Activated CD8-positive, alpha-beta memory T cell treated with anti-CD3 and anti-CD28 coated beads, Interleukin-2, amount 50 U/mL, for 1 hour (primary cell): ENCODE data around the gene SH3RF3.

ENCODE experiments used
- DNase-seq: peaks from one replicate; pipeline ENCODE4 v3.0.0-alpha.2; 2020; ENCODE audit errors: extremely low read depth

SH3RF3 gene

GRCh38 chr2:109375131-109375561, 246.1 kb downstream of the SH3RF3 start:
- DNase-seq, result no peak

GRCh38 chr2:109375656-109376055, 246.7 kb downstream of the SH3RF3 start:
- DNase-seq, result no peak

GRCh38 chr2:109376115-109376514, 247.1 kb downstream of the SH3RF3 start:
- no peak for DNase-seq

GRCh38 chr2:109376796-109377495, 247.9 kb downstream of the SH3RF3 start:
- DNase-seq, result no peak

- no peak for DNase-seq
Measured at GRCh38 chr2:109377976-109378375, 249.0 kb downstream of the SH3RF3 start.

DNA sequence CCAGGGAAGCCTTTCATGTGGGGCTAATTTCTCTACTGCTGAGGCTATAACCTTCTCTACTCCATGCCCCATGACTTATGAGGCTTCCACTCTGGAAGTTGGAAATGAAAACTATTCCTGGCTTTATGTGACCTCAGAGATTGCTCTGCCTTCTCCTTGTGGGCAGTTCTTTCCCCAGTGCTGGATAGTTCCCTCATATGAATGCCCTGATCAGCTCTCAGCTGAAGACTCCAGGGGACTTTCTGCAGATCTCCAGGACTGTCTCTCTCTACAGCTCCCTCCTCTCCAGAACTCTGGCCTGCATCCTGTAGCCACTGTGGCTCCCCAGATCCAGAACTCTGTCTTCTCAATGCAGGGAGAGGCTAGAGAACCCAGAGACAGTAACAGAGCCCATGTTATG, 249.7 kb downstream of the SH3RF3 start:
- DNase-seq, result no peak

DNA sequence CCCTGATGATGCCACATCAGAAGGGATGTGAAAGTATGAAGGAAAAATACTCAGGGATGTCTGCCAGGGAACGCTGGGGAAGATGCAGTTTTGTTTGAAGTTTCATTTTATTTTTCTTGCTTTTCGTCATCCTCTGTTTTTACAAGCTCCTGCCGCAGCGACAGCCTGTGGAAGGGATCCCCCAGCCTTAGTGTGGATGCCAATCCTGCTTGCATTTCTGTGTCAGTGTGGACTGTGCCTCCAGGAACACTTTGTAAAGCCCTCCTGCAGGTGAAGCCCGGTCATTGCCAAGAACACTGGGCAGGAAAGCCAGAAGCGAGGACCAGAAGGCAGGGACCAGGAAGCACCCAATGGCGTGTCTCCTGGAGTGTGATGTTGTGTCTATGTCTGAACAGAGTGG, 250.5 kb downstream of the SH3RF3 start:
- DNase-seq, result no peak

GRCh38 chr2:109380502-109381326, 251.7 kb downstream of the SH3RF3 start:
- DNase-seq, result no peak

DNA sequence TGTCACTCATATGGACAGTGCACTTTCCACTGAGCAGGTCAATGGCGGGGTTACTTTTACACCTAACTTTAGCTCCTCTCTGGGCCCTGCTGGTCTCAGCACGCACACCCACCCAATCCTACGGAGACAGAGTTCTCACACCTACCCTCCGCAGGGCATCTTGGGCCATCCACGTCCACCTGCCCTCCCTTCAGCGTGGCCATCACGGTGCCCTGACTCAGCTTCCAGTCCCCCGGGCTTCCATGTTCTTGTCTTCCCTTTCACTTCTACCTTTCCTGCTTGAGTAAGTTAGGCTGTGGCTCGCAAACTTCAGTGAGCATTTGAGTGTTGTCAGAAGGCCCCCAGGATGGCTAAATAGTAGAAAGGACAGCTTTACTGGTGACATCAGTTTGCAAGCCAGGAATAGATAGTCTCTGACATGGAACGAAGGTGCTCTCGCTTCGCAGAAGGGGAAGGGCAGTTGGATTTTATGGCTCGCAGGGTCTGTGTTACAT, 252.4 kb downstream of the SH3RF3 start:
- DNase-seq, result no peak

DNA sequence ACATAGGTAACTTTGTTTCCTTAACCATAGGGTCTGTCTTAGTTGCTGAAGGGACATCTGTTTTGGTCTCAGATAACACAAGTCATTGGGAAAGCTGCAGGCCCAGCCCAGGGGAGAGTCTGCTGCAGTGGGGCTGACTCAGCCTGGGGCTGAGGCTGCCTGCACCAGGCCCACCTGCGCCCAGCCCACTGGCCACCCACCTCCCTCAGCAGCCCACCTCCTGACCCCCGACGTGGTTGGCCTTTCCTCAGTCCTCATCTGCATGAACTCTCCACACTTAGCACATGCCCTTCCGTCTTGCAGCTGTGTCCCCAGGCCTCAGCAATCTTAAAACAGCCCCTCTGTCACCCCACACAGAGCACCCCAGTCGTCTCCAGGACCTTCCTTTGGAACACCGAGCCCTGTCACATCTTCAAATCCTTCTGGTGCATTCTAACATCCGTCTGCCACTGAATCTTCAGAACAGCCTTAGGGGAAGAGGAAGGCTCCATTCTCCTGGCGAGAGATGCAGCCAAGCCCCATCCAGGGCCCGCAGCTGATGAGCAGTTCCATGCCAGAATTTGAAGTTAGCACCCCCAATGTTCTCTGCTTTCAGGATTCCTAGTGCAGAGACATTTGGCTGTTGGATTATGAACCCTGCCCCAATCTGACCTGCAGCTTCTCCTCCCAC, 253.4 kb downstream of the SH3RF3 start:
- DNase-seq, result no peak

- no peak for DNase-seq
Measured at GRCh38 chr2:109382951-109383350, 253.9 kb downstream of the SH3RF3 start.

GRCh38 chr2:109383505-109384307, 254.7 kb downstream of the SH3RF3 start:
- DNase-seq, result no peak

DNA sequence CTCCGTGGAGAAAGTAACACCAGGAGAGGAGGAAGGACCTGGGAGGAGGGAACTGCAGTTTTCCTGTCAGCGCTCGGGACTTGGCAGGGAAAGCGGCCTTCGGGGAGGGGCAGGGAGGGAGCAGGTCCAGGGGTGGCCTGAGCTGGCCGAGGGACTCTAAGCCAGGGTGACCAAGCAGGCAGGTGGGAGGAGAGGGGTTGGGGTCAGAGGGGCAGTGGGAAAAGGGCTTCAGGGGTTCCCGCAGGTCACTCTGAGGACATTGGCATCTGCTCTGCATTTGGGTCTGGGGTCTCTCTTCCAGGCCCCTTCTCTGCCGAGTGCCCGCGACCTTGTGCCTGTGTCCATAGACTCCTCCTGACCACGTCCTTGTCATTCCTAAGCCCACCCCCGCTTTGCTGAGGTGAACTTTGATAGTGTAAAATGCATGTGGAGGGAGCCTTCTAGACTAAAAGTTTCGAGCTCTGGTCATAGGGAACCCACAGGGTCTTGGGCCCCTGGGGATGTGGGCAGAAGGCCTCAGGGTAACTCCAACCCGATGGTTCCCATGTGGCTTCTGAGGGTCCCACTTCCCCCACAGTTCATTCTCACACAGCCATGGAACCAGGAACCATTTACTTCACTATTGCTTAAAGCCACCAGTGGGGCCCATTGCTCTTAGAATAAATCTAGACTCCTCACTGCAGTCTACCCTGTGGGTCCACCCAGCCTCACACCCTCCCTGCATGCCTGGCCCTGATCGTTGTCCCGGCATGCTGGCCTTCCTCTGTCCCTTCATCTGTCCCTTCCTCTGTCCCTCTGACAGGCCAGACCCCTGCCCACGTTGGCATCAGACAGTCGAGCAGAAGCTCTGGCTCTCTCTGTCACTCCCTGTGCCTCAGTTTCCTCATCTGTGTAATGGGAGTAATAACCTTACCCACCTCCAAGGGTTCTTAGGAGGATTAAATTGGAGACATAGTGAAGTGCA, 255.6 kb downstream of the SH3RF3 start:
- no peak for DNase-seq

- DNase-seq, result no peak
Measured at GRCh38 chr2:109385506-109385905, 256.5 kb downstream of the SH3RF3 start.

DNA sequence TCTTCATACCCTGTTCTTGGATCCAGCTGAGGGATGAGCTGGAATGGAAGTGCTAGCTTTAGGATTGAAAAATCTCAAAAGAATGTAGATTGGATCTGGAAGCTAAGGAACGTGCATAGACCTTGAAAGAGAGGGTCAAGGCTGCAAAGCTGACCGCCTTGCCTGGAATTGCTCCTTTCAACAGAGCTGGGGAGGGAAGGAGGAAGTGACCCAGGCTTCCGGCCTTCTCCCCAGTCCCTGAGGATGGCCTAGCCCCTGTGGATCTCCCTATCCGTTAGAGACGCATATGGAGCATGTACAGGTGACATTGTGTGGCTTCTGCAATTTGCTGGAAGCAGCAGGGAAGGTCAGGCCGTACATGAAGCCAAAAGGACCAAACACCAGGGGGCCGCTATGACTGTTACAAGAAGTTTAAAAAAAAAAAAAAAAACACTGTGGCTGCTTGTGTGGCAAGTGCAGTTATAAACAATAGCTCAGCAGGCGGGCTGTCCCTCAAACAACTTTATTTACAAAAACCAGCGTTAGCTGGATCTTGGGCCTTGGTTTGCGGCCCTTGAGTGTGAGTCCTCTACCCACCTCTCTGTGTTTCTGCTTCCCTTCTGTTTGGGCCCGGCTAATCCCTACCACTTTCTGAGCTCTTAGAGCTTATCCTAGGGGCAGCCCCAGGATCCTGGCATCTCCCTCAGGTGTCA, 257.1 kb downstream of the SH3RF3 start:
- DNase-seq, result no peak

DNA sequence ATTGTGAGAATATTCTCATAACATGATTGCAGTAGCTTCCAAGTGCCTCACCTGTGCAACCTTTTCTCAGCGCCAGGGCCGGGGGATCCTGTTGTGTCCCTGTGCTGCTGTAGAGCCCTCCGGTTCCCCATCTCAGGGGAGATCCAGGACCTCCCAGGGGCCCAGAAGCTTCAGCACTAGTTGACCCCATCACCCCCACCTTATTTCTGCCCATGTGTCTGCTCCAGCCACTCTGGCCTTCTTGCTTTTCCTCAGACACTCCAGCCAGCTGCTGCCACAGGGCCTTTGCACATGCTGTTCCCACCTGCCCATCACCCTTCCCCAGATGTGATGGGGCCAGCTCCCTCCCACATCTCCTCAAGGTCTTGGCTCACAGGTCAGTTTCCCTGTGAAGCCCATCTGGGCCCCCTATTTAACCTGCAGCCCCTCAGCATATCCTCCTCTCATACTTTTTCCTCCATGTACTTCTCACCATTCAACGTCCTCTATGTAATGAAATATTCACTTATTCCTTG, 258.3 kb downstream of the SH3RF3 start:
- DNase-seq, result no peak

DNA sequence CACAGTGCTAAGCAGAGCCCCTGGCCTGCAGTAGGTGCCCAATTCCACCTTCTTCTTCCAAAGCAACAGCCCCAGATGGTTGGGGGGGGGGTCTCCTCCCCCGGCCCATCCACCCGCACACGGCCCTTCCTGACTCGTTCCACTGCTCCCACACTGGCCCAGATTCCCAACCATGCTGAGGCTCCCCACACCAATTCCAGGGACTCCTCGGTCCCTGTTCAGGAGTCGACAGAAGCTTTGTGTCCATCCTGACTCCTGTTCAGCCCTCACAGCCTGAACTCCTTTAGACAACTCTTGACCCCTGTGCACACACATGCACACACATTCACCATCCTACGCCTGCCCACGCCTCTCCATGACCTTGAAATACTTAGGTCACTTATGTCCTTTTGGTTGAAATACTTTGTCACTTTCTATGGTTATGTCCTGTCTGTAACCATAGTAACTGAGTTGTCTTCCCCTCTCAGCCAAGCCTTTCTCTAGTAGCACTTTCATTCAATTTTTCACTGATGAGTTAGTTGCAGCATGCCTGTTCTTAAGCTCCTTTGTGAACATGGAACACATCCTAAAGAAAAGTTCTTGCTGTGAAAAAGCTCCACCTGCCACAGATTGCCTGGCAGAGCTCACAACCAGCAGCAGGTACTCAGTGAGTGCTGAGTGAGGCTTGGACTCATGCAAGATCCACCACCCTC, 258.9 kb downstream of the SH3RF3 start:
- DNase-seq, result no peak

DNA sequence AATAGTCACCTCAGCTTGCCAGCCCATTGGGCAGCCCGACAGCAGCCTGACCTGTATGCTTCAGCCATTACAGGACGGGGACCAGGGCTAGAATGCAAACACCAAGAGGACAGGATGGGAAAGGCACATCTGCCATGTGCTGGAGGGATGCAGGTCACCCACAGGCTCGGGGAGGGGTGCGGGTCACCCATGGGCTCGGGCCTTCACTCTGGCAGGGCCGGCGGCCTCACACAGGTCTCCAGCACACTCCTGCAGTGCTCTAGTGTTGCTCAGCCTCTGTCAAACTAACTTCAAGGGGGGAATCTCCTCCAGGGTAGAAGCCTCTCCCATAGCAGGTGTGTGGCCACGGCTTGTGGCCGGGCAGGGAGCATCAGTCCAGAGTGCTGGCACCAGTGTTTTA, 262.2 kb downstream of the SH3RF3 start:
- DNase-seq, result no peak

DNA sequence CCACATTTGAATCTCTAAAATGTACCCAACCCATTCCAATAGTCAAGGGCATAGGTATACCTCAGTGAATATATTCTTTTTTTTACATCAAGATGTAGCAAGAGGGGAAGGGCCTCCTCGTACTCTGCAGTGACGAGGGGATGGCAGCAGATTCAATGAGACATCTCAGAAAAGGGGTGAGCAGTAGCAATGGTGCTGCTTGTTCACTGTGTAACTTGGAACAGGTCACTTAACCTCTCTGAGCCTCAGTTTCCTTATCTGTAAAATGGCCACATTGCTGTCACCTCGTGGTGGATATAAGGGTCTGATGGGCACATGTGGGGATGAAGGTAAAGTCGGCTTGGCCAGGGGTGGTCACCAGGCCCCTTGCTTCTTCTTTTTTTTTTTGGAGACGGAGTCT, 263.1 kb downstream of the SH3RF3 start:
- DNase-seq, result no peak
